Endothelial cell (in vitro differentiated cells): ENCODE measurements around the gene ISLR2. TPM values are rescaled to one million over a fixed set of nuclear protein-coding genes. Genes with fewer than 3 reads are reported as not detected.

ENCODE experiments used
- DNase-seq: peaks from one replicate; pipeline ENCODE4 v3.0.0; 2021; ENCODE audit warnings: low spot score
- H3K27ac Mint-ChIP-seq: one replicate; pipeline ENCODE4 v1.8.0; 2021; ENCODE audit warnings: mixed read lengths, inconsistent platforms; ENCODE audit not compliant: unreplicated experiment
- H3K27me3 Mint-ChIP-seq: one replicate; pipeline ENCODE4 v1.8.0; 2021; ENCODE audit warnings: mild to moderate bottlenecking, moderate library complexity, mixed read lengths, inconsistent platforms; ENCODE audit not compliant: unreplicated experiment
- H3K36me3 Mint-ChIP-seq: one replicate; pipeline ENCODE4 v1.8.0; 2021; ENCODE audit warnings: mild to moderate bottlenecking, low read depth, mixed read lengths, inconsistent platforms; ENCODE audit not compliant: unreplicated experiment
- H3K4me1 Mint-ChIP-seq: one replicate; pipeline ENCODE4 v1.8.0; 2021; ENCODE audit warnings: mild to moderate bottlenecking, mixed read lengths, inconsistent platforms; ENCODE audit not compliant: unreplicated experiment
- H3K4me3 Mint-ChIP-seq: one replicate; pipeline ENCODE4 v1.8.0; 2021; ENCODE audit warnings: mild to moderate bottlenecking, mixed read lengths, inconsistent platforms; ENCODE audit not compliant: unreplicated experiment
- H3K9me3 Mint-ChIP-seq: one replicate; pipeline ENCODE4 v1.8.0; 2021; ENCODE audit warnings: mixed read lengths, inconsistent platforms; ENCODE audit not compliant: unreplicated experiment
- total RNA-seq: library from RNA; stranded (reverse); fragmentation: NEBNext Ultra II Directional; extraction: Animal tissue kit (Norgen Biotek cat#: 25700); gene quantifications from one replicate; pipeline ENCODE4 v1.2.1, GENCODE V29; 2021; ENCODE audit not compliant: unreplicated experiment
- TF ChIP-seq, protein P1 (sequence below): fragments of 200-600 bp; sonication (generic); IDR thresholded peaks from one replicate; pipeline ENCODE4 v1.5.0; 2021; ENCODE audit warnings: antibody characterized with exemption; ENCODE audit not compliant: unreplicated experiment

ISLR2 gene
- total RNA-seq, 1 donor from 2014 or later = 0.21 TPM

- H3K4me1 Mint-ChIP-seq = peaks cover 33% of the 10 kb centered on the region
Observed at GRCh38 chr15:74131628-74132413, 1.4 kb downstream of the ISLR2 start.

DNA sequence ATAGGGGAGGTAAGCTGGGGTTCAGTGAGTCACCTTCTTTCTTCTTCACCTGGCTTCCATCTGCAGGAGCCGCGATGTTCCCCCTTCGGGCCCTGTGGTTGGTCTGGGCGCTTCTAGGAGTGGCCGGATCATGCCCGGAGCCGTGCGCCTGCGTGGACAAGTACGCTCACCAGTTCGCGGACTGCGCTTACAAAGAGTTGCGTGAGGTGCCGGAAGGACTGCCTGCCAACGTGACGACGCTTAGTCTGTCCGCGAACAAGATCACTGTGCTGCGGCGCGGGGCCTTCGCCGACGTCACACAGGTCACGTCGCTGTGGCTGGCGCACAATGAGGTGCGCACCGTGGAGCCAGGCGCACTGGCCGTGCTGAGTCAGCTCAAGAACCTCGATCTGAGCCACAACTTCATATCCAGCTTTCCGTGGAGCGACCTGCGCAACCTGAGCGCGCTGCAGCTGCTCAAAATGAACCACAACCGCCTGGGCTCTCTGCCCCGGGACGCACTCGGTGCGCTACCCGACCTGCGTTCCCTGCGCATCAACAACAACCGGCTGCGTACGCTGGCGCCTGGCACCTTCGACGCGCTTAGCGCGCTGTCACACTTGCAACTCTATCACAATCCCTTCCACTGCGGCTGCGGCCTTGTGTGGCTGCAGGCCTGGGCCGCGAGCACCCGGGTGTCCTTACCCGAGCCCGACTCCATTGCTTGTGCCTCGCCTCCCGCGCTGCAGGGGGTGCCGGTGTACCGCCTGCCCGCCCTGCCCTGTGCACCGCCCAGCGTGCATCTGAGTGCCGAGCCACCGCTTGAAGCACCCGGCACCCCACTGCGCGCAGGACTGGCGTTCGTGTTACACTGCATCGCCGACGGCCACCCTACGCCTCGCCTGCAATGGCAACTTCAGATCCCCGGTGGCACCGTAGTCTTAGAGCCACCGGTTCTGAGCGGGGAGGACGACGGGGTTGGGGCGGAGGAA lies 2.6 kb downstream of the ISLR2 start:
- no peaks in the 10 kb centered on the region for H3K9me3 Mint-ChIP-seq
- no peak overlapping the region for H3K27ac Mint-ChIP-seq
- no peak overlapping the region for H3K4me3 Mint-ChIP-seq
- TF ChIP-seq, protein P1, sequence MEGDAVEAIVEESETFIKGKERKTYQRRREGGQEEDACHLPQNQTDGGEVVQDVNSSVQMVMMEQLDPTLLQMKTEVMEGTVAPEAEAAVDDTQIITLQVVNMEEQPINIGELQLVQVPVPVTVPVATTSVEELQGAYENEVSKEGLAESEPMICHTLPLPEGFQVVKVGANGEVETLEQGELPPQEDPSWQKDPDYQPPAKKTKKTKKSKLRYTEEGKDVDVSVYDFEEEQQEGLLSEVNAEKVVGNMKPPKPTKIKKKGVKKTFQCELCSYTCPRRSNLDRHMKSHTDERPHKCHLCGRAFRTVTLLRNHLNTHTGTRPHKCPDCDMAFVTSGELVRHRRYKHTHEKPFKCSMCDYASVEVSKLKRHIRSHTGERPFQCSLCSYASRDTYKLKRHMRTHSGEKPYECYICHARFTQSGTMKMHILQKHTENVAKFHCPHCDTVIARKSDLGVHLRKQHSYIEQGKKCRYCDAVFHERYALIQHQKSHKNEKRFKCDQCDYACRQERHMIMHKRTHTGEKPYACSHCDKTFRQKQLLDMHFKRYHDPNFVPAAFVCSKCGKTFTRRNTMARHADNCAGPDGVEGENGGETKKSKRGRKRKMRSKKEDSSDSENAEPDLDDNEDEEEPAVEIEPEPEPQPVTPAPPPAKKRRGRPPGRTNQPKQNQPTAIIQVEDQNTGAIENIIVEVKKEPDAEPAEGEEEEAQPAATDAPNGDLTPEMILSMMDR = no peak
- H3K36me3 Mint-ChIP-seq = peaks cover 6% of the 10 kb centered on the region
- H3K27me3 Mint-ChIP-seq = peaks cover 45% of the 10 kb centered on the region
- H3K4me1 Mint-ChIP-seq = peaks cover 42% of the 10 kb centered on the region
- DNase-seq = no peak

More at GRCh38 chr15:74131628-74132413, 1.4 kb downstream of the ISLR2 start:
- peaks cover 6% of the 10 kb centered on the region for H3K36me3 Mint-ChIP-seq
- H3K4me3 Mint-ChIP-seq = peak overlapping the region; percentile 53
- TF ChIP-seq, protein P1 = no peak
- H3K27ac Mint-ChIP-seq = no peak overlapping the region
- no peaks in the 10 kb centered on the region for H3K9me3 Mint-ChIP-seq
- DNase-seq = no peak
- H3K27me3 Mint-ChIP-seq = peaks cover 47% of the 10 kb centered on the region

GRCh38 chr15:74133694-74134386 lies 3.5 kb downstream of the ISLR2 start:
- Mint-ChIP-seq H3K9me3 (no peaks in the 10 kb centered on the region), H3K4me1 (peaks cover 47% of the 10 kb centered on the region), H3K36me3 (peaks cover 6% of the 10 kb centered on the region), H3K27ac (no peak overlapping the region), H3K27me3 (peaks cover 41% of the 10 kb centered on the region), H3K4me3 (no peak overlapping the region)
- TF ChIP-seq, protein P1 = peak; percentile 39
- DNase-seq = no peak

DNA sequence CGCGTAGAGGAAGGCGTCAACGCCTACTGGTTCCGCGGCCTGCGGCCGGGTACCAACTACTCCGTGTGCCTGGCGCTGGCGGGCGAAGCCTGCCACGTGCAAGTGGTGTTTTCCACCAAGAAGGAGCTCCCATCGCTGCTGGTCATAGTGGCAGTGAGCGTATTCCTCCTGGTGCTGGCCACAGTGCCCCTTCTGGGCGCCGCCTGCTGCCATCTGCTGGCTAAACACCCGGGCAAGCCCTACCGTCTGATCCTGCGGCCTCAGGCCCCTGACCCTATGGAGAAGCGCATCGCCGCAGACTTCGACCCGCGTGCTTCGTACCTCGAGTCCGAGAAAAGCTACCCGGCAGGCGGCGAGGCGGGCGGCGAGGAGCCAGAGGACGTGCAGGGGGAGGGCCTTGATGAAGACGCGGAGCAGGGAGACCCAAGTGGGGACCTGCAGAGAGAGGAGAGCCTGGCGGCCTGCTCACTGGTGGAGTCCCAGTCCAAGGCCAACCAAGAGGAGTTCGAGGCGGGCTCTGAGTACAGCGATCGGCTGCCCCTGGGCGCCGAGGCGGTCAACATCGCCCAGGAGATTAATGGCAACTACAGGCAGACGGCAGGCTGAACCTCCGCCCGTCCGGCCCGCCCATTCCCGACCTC lies 4.1 kb downstream of the ISLR2 start:
- Mint-ChIP-seq H3K4me3 (peak overlapping the region; percentile 71), H3K9me3 (no peaks in the 10 kb centered on the region), H3K36me3 (peaks cover 6% of the 10 kb centered on the region), H3K27ac (no peak overlapping the region), H3K4me1 (peaks cover 44% of the 10 kb centered on the region), H3K27me3 (peaks cover 39% of the 10 kb centered on the region)
- peak; percentile 83 for DNase-seq
- TF ChIP-seq, protein P1 = peak; percentile 34
